ENCODE measurements around the gene ELMO1.

DNA sequence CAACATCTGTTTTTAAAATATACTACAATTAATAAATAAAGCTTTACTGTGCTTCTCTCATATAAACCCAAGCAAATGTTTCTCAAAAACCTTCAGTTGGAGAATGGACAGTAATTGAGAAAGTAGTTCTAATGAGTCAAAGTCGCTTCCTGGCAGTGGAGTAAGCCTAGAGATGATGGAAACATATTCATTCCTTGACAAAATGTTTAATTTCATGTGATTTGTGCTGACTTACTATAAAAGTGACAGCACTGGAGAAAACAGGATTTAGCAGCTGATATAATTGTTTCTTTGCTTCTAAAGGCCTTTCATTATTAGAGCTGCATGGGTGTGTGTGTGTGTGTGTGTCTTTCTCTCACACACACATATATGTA lies 9.0 kb downstream of the ELMO1 start:
- no peak for TF ChIP-seq EZH2 (IDR thresholded peaks at IDR 0.05; ENCODE audit: low read length)
- TF ChIP-seq, protein P1, sequence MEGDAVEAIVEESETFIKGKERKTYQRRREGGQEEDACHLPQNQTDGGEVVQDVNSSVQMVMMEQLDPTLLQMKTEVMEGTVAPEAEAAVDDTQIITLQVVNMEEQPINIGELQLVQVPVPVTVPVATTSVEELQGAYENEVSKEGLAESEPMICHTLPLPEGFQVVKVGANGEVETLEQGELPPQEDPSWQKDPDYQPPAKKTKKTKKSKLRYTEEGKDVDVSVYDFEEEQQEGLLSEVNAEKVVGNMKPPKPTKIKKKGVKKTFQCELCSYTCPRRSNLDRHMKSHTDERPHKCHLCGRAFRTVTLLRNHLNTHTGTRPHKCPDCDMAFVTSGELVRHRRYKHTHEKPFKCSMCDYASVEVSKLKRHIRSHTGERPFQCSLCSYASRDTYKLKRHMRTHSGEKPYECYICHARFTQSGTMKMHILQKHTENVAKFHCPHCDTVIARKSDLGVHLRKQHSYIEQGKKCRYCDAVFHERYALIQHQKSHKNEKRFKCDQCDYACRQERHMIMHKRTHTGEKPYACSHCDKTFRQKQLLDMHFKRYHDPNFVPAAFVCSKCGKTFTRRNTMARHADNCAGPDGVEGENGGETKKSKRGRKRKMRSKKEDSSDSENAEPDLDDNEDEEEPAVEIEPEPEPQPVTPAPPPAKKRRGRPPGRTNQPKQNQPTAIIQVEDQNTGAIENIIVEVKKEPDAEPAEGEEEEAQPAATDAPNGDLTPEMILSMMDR (optimal IDR thresholded peaks at IDR 0.05 in 1 of 3, IDR thresholded peaks at IDR 0.05 in 1 of 3, conservative IDR thresholded peaks at IDR 0.05 in 1 of 3; ENCODE audit: extremely low read depth in 1 of 3, insufficient read depth in 2 of 3, low read length in 3 of 3), result no peak

Measured in keratinocyte (primary cell).